HG02759 (cell line): ENCODE results near the gene ARFRP1.

ENCODE experiments used
- ATAC-seq: cut with Tn5 transposase; IDR thresholded peaks from one replicate; pipeline ENCODE4 v1.9.1; 2021; ENCODE audit warnings: mild to moderate bottlenecking, moderate library complexity; ENCODE audit not compliant: unreplicated experiment

ARFRP1 gene

GRCh38 chr20:63707558-63708300, at the start of gene ARFRP1, which contains the start of gene ZGPAT:
ARFRP1 (minus strand) TSS chr20:63707976; CDS start chr20:63707091, 885 bp downstream.
ZGPAT (plus strand) TSS chr20:63708039; CDS start chr20:63708581, 542 bp downstream.
- ATAC-seq = peak; percentile 76

GRCh38 chr20:63756648-63756991, 48.8 kb upstream of the ARFRP1 start:
- no peak for ATAC-seq

GRCh38 chr20:63755933-63756647, 48.3 kb upstream of the ARFRP1 start:
- ATAC-seq = no peak

- ATAC-seq = no peak
Observed at GRCh38 chr20:63754008-63754407, 46.2 kb upstream of the ARFRP1 start.

GRCh38 chr20:63753381-63753780, 45.6 kb upstream of the ARFRP1 start:
- ATAC-seq = no peak

GRCh38 chr20:63752411-63753101, 44.8 kb upstream of the ARFRP1 start:
- no peak for ATAC-seq

- ATAC-seq = no peak
Observed at GRCh38 chr20:63751471-63752271, 43.9 kb upstream of the ARFRP1 start.

GRCh38 chr20:63750807-63751470, 43.2 kb upstream of the ARFRP1 start:
- no peak for ATAC-seq

GRCh38 chr20:63749597-63750508, 42.1 kb upstream of the ARFRP1 start:
- ATAC-seq = no peak

- ATAC-seq = no peak
Observed at GRCh38 chr20:63748934-63749270, 41.1 kb upstream of the ARFRP1 start.

GRCh38 chr20:63748070-63748933, 40.5 kb upstream of the ARFRP1 start:
- ATAC-seq = no peak

GRCh38 chr20:63747622-63748069, 39.9 kb upstream of the ARFRP1 start:
- no peak for ATAC-seq

- no peak for ATAC-seq
Observed at GRCh38 chr20:63746751-63747315, 39.1 kb upstream of the ARFRP1 start.

GRCh38 chr20:63745961-63746731, 38.4 kb upstream of the ARFRP1 start:
- ATAC-seq = no peak

- ATAC-seq = no peak
Observed at GRCh38 chr20:63745424-63745805, 37.6 kb upstream of the ARFRP1 start.

- no peak for ATAC-seq
Observed at GRCh38 chr20:63744574-63745423, 37.0 kb upstream of the ARFRP1 start.
